Stimulated activated CD4-positive, alpha-beta T cell treated with anti-CD3 and anti-CD28 coated beads, Interleukin-1b, Interleukin-23, amount 100 ng/mL, for 1 hour (primary cell): Measurements from ENCODE around the gene BRSK2.
"Not testable (repeated sequence)": the region's sequence is repeated elsewhere in the genome, so short reads cannot be mapped to it uniquely, and the experiment has no call there.

Experiments
- DNase-seq, 2 donors: peaks; one replicate each; pipeline ENCODE4 v3.0.0-alpha.2; 2020; ENCODE audit warnings: low read depth in 2 of 2

The BRSK2 gene

DNA sequence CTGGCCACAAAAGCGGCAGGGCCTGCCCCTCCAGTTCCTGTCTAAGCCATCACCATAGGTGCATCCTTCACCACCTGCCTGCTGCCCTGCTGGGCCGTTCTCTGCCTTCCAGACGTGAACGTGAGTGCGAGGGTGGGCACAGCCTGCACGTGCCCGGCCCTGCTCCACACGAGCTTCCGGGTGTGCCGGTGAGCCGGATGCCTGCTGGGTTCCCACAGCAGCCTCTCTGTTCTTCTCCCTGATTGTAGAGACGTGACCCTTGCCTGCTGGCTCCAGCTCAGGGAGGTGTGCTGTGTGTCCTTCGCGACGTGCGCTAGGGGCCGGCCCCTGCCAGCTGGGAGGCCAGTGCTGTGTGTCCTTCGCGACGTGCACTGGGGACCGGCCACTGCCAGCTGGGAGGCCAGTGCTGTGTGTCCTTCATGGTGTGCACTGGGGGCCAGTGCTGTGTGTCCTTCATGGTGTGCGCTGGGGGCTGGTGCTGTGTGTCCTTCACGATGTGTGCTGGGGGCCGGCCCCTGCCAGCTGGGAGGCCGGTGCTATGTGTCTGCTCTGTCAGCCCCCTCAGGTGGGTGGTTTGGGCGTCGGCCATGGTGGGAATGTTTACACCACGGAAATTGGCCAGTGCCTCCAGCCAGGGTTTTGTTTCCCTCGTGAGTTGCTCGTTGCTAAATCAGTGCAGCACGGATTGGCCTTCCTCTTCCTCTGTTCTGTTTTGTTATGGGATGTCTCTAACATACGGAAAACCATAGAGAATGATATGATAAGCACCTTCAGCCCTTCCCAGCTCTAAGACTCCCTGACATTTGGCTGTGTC, 35.4 kb upstream of the BRSK2 start:
- no peak for DNase-seq

DNA sequence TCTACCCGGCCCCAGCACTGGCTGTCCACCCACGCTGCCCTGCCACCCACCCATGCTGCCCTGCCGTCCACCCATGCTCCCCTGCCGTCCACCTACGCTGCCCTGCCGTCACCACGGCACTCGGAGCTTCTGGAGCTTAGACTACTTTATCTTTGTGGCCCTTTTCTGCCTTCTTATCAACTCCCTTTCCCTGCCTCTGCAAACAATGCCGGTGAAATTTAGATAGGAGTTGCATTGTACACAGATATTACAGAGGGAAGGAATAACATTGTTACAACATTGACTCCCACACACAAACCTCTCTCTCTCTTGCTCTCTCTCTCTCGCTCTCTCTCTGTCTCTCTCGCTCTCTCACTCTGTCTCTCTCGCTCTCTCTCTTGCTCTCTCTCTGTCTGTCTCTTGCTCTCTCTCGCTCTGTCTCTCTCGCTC, 33.7 kb upstream of the BRSK2 start:
- no peak for DNase-seq

DNA sequence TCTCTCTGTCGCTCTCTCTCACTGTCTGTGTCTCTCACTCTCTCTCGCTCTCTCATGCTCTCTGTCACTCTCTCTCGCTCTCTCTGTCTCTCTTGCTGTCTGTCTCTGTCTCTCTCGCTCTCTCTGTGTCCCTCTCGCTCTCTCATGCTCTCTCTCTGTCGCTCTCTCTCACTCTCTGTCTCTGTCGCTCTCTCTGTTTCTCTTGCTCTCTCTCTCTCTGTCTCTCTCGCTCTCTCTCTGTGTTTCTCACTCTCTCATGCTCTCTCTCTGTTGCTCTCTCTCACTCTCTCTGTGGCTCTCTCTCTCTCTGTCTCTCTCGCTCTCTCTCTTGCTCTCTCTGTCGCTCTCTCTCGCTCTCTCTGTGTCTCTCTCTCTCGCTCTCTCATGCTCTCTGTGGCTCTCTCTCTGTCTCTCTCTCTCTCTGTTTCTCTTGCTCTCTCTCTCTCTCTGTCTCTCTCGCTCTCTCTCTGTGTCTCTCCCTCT, 33.2 kb upstream of the BRSK2 start:
- no peak for DNase-seq

DNA sequence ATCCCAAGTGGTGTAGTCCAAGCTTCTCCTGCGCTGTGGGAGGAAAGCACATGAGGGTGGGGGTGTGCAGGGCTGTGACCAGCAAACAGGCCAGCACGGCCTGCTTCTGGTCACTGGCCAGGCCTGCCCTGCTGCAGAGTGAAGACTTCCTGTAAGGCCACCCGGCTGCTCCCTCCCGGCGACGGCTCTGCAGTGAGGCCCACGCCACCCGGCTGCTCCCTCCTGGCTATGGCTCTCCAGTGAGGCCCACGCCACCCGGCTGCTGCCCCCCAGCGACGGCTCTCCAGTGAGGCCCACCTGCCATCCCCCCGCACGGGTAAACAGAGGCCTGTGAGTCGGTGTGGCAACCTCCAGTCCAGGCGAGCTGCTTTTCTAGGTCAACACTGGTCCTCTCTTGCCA, 31.4 kb upstream of the BRSK2 start:
- DNase-seq = no peak

DNA sequence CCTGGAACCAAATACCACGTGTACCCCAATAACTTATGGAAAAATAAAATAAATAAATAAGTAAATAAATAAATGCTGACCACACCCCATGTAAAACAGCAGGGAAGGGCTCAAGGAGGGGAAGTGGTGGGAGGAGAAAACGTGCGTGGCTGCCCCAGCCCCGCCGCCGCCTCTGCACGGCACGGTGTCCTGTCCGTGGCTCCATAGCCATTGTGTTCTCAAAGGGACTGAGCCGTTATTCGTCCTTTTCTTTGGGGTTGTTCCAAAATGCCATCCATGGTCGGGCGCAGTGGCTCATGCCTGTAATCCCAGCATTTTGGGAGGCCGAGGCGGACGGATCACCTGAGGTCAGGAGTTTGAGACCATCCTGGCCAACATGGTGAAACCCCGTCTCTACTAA, 30.8 kb upstream of the BRSK2 start:
- DNase-seq = not testable (repeated sequence)

DNA sequence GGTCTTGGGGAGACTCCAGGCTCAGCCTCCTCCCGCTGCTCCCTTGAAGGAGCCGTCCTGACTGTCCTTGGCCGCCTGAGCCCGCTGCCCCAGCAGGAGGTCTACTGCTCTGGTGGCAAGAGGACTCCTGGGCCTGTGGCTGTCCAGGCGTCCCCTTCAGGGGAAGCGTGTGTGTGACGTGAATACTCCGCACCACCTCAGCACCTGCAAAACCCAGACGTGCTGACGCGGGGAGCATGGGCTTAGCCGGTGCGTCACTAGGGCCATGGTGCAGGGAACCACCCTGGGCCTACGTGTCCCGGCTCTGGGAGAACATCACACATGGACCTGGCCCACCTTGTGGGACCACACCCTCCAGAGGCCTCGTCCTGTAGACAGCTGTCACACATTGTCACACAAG, 30.2 kb upstream of the BRSK2 start:
- DNase-seq = no peak

DNA sequence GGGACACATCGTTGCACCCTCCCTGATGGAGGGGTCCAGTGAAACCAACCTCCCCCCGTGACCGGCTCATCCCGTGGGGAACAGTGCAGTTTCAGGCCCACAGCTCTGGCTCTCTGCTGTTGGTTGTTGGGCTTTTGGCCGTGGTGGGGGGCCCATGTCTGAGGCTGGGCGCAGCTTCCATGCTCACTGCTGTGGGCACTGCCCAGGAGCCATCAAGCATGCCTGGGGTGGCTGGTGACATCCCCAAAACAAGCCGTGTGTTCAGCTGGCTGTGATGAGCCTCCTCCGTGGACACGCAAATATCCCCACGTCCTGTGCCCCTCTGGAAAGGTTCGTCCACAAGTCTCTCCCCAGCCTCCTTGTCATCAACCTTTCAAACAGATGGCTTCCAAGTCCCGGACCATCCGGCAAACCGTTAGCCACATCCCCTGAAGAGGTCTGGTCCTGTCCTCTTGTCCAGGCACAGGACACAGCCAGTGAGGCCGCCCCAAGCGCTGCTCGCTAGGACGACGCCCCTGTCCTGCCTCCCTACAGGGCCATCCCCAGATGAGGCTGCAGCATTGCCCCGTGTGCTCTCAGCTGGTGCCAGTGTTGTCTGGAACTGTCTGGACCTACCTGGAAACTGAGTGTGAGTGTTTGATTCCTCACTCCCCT, 29.4 kb upstream of the BRSK2 start:
- DNase-seq = no peak

DNA sequence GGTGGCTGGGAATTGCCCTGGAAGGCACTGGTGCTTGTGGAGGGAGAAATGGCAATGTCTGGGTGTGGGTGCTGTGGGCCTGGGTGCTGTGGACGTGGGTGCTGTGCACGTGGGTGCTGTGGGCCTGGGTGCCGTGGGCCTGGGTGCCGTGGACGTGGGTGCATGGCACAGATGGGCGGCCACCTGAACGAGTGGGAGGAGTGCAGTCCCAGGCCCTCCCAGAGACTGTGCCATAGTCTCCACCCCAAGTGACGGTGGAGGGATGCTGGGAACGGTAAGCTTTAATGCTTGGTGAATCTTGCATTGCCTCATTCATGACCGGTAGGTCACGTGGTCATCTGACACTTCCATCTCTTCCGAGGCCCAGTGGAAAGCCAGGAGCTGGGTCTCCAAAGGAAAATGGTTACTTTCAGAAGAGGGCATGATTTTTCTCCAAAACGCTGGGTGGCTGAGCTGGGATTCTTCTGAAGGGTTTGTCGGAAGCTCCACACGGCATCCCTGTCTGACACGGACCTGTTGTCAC, 28.8 kb upstream of the BRSK2 start:
- no peak for DNase-seq

DNA sequence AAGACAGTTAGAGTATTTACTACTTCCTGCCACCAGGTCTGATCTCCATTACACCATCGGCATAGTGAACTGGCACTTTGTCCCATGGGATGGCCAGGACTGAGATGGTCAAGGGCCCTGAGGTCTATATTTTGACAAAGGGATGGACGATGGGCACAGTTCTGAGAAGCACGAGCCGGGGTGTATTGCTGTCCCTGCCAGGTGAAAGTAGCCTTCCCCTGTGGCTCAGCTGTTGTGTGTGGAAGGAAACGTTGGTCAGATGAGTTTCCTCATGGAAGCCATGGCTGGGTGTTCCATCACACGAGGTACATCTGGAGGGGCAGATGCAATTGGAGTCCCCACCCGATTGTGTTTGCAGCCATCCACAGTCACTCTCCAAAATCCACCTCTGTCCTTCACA, 27.9 kb upstream of the BRSK2 start:
- DNase-seq = no peak

DNA sequence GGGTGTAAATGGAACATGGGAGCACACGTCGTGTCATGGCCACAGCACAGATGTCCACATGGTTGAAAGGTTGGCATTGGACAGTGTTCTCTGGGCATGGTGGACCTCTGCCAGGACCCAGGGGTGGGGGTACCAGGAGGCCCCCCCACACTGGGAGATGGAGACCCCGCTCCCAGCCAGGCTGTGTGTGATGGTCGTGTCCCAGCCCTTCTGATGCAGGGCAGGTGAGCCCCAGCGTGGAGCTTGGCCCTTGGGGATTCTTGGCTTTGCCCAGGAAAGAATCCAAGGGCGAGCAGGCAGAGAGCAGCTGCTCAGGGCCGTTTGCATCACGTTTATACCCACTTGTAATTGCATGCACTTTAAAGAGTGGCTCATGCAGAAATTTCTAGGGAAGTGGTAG, 22.0 kb upstream of the BRSK2 start:
- no peak for DNase-seq

DNA sequence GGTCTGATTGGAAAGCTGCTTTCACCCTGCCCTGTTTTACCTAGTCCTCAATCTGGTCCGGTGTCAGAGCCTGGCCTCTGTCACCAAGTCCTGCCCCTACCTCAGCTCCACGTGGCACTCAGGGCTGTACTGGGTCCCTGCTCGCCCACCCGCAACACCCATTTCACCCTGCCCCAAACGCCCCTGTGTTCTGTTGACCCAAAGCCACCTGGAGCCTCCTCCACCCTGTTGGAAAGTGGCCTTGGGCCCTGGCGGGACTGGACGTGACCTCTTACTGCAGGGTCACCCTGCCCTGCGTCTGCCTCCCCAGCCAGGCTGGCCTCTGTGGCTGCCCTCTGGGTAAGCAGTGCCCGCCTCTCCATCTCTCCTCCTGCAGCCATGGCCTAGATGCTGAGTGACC, 21.5 kb upstream of the BRSK2 start:
- no peak for DNase-seq

DNA sequence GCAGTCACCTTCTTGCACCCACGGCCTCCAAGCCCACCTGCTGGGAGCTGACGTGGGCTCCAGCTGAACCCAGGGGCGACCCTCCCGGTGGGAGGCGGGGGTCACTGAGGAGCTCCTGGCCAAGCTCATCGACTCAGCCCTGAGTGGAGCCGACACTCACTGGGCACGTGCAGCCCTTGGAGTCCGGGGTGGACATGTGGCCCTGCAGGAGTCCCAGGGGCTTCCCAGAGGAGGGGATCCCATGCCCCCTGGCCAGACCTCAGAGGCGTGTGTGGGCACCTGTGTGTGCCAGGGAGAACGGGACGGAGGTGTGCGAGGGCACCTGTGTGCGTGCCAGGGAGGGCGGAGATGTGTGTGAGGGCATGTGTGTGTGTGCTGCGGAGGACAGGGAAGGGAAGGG, 20.8 kb upstream of the BRSK2 start:
- no peak for DNase-seq

DNA sequence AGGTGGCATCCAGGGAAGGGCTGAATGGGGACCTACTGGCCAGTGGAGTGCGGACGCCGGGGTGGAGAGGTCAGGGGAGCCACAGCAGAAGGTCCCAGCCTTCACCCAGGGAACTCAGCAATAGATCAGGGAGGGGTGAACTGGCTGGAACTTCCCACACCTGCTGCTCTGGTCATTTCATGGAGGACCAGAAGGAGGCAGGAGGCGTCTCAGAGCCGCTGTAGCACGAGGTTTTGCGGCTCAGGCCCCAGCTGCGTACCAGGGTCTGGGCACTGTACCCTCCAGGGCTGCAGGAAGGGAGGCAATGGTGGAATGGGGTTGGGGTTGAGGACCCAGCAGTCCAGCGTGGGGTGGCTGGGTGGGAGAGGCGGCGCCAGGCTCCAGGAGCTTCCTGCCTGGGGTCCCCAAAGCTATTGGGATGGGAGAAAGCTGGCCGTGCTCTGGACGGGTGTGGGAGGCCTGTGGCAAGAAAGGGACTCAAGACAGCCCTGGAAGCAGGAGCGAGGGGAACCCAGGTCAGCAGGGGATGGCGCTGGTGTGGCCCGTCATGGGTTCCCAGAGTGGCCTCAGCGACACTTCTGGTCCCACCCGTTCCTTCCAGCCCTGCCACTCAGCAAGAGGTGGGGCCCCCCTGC, 20.2 kb upstream of the BRSK2 start:
- DNase-seq = no peak

DNA sequence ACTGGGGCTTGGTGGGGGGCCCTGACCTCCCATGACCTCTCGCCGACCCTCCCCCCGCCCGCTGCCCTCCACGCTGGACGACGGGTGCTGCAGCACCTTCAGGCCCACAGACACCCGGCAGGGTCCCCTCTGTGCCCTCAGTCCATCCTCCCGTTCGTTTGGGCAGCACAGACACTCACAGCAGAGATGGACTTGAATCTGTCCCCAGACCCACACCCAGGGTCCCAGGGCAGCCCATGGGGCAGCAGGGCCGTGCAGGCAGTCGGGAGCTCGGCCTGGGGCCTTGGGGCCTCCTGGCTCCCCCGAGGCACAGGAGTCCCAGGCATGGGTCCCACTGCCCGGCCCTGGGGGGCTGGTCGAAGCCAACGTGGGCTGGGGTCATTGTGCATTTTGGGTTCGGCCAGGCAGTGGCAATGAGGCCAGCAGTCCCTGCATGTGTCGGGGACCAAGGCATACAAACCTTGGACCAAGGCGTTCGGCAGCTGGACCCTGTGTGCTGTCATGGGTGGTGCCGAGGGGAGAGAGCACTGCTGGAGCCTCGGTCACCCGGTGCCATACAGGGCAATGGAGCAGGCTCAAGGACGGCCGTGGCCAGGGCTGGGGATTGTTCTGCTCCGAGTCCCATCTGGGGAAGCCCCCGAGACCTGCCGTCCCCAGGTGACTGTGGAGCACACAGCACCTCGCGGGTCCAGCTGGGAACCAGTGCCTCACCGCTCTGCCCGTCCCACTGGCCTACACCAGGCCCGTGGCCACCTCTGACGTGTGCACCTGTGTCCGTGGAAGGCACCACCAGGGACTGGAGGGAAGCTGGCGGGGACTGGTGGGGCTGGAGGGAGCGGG, 19.3 kb upstream of the BRSK2 start:
- no peak for DNase-seq

DNA sequence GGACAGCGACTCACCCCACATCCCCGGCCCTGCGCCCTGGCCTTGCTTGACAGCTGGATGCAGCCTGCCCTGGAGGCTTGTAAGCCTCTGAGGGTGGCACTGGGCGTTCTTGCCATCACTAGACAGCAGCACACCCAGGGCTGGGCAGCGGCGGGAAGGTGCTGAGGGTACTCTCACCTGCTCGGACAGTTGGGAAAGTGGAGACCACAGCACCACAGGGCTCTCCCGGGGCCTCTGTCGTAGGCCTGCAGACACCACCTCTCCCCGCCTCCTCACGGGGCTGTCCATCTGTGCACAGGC, 18.8 kb upstream of the BRSK2 start:
- no peak for DNase-seq

DNA sequence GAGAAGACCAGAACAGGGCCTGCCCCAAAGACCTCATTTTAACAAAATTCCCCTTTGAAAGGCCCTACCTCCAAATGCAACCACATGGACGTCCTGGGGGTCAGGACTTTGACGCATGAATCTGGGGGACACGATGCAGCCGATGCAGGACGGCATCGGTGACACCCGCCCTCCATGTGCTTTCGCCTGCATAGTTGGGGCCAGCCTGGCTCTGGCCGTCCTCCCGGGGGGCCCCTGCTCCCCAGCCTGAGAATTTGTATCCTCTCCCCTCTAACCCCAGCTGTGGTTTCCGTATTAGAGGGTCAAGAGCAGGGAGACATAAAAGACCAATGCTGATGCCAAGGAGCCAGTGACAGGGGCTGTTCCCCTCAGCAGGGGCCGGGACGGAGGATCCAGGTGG, 18.4 kb upstream of the BRSK2 start:
- DNase-seq = no peak

DNA sequence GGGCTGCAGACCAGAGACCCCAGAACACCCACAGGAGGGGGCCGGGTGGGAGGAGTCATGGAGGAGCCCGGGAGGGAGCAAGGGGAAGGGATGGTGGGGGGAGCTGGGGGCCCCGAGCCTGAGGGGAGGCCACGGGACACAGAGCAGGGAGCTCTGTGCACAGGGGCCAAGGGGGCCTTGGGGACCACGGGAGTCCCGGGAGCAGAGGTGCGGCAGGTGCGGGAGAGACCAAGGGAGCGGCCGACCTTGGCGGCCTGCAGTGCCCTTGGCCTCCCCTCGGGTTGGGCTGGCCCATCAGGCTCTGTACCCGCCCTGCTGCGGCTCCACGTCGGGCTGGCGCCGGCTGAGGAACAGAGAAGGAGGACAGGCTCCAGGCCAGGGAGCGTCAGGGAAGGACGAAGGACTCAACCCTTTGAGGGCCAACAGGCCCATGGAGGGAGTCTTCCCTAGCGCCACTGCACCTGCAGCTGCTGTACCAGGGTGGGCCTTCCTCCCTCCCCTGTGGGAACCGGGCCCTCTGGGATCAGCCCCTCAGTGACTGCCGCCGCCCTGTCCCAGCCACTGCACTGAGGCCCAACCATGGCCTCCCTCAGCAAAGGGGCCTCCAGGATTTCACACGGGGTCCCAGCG, 17.8 kb upstream of the BRSK2 start:
- no peak for DNase-seq

DNA sequence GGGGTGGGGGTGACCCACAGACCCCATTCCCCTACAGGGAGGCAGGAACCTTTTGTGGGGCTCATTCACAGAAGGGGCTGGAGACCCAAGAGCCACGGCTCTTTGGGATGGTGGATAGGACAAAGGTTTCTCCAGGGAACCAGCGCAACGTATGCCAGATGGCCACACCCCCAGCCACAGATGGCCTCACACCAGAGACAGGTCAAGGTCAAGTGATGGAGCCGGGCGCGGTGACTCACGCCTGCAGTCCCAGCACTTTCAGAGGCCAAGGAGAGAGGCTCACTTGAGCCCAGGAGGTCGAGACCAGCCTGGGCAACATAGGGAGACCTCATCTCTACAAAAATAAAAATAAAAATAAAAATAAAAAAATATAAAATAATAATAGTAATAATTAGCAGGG, 17.1 kb upstream of the BRSK2 start:
- DNase-seq = no peak

DNA sequence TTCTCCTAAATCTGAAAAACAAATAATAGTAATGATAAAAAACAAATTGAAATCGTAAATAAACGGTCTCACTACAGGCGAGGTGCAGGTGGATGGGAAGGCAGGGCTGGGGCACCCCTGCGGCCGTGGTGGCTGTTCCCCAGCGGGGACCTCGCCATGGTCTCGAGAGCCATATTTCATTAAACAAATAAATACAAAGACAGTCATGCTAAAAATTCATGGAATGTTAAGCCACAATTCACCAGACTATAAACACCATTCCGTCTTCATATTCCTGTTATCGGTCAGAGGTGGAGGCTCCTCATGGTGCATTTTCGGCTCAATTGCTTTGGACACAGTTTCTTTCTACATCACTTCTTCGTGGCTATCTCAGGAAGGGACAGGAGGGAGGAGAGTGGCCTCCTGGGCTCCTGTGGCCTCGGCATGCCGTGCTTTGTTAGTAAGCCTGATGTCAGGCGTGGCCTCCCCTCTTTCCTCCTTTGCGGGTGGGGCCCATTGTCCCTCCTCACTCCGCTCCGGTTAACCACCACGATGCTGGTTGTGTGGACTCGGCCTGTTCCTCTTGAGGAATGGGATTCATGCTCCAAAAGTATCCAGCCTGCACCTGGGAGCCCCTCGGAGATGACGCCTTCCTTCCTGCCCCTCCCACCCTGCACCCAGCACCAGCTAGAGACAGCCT, 16.1 kb upstream of the BRSK2 start:
- DNase-seq = no peak

DNA sequence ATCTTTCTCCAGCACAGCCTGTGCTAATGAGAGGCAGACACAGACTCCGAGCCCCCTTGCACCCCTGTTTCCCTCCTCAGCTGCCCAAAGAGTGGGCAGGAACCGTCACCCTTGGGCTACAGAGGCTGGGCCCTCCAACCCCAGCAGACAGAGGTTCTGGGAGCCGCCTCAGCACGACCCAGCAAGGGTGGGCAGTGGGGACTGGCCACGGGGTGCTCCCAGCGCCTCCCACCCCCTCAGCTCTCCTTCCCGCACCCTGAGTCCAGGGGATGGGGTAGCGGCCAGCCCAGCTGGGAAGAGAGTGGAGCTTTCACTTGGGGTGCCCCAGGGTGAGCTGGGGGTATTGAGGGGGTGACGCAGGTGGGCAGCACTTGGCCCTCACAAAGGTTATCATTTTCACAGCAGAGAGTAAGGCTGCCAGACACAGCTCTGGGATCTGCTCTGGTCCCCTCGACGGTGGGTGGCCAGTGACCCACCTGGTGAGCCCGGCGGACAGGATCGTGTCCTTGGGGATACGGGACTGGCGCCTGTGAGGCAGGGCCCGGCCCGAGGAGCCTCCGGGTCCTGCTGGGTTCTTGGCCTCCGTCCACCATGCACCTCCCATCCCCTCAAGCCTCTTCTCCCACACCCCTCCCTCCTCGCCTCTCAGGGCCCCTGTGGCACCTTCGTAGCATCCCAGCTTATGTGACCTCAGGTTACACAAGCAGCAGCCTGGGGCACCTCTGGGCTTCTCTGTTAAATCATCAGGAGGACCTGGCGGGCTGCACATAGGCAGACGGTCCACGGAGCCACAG, 14.4 kb upstream of the BRSK2 start:
- DNase-seq = no peak
